ENCODE data around the gene TRNAU1AP. TPM values are rescaled to one million over a fixed set of nuclear protein-coding genes. Genes with fewer than 3 reads are reported as not detected.

The TRNAU1AP gene
- polyA plus RNA-seq, 1 donor, result 20.3 TPM

- Histone ChIP-seq H3K27me3 (ENCODE audit: control insufficient read depth, insufficient read depth, low read length) (no peaks in the 10 kb centered on the region), H3K4me3 (ENCODE audit: low read length) (no peak overlapping the region), H3K4me1 (ENCODE audit: control insufficient read depth, insufficient read depth, low read length) (no peaks in the 10 kb centered on the region), H3K27ac (ENCODE audit: low read length) (no peak overlapping the region), H3K9me3 (ENCODE audit: control insufficient read depth, low read depth, low read length) (no peaks in the 10 kb centered on the region), H3K36me3 (ENCODE audit: control insufficient read depth, insufficient read depth, low read length) (peaks cover 45% of the 10 kb centered on the region)
- DNase-seq, result no peak
- 83% methylated on average over 1 of the region's 5 CpGs for WGBS (ENCODE audit: insufficient coverage, low lambda C conversion rate)
Observed at GRCh38 chr1:28604411-28604810, 51.5 kb downstream of the TRNAU1AP start.

GRCh38 chr1:28604962-28605361, 52.1 kb downstream of the TRNAU1AP start:
- peaks cover 45% of the 10 kb centered on the region for H3K36me3 ChIP-seq (ENCODE audit: control insufficient read depth, insufficient read depth, low read length)
- H3K4me1 ChIP-seq (ENCODE audit: control insufficient read depth, insufficient read depth, low read length), result no peaks in the 10 kb centered on the region
- no CpG with 5 or more reads among the region's 6 CpGs for WGBS (ENCODE audit: insufficient coverage, low lambda C conversion rate)
- H3K4me3 ChIP-seq (ENCODE audit: low read length), result no peak overlapping the region
- peak in 1 of 2 donors; percentile 46 for DNase-seq
- no peaks in the 10 kb centered on the region for H3K27me3 ChIP-seq (ENCODE audit: control insufficient read depth, insufficient read depth, low read length)
- no peak overlapping the region for H3K27ac ChIP-seq (ENCODE audit: low read length)
- H3K9me3 ChIP-seq (ENCODE audit: control insufficient read depth, low read depth, low read length), result no peaks in the 10 kb centered on the region

- no peaks in the 10 kb centered on the region for H3K4me1 ChIP-seq (ENCODE audit: control insufficient read depth, insufficient read depth, low read length)
- DNase-seq, result no peak
- no peaks in the 10 kb centered on the region for H3K9me3 ChIP-seq (ENCODE audit: control insufficient read depth, low read depth, low read length)
- H3K27ac ChIP-seq (ENCODE audit: low read length), result no peak overlapping the region
- H3K4me3 ChIP-seq (ENCODE audit: low read length), result no peak overlapping the region
- no CpG with 5 or more reads among the region's 2 CpGs for WGBS (ENCODE audit: insufficient coverage, low lambda C conversion rate)
- peaks cover 54% of the 10 kb centered on the region for H3K36me3 ChIP-seq (ENCODE audit: control insufficient read depth, insufficient read depth, low read length)
- H3K27me3 ChIP-seq (ENCODE audit: control insufficient read depth, insufficient read depth, low read length), result no peaks in the 10 kb centered on the region
Observed at GRCh38 chr1:28606771-28607170, 53.9 kb downstream of the TRNAU1AP start.

- no CpG with 5 or more reads among the region's 5 CpGs for WGBS (ENCODE audit: insufficient coverage, low lambda C conversion rate)
- Histone ChIP-seq H3K4me3 (ENCODE audit: low read length) (no peak overlapping the region), H3K27ac (ENCODE audit: low read length) (no peak overlapping the region), H3K27me3 (ENCODE audit: control insufficient read depth, insufficient read depth, low read length) (no peaks in the 10 kb centered on the region), H3K9me3 (ENCODE audit: control insufficient read depth, low read depth, low read length) (no peaks in the 10 kb centered on the region), H3K4me1 (ENCODE audit: control insufficient read depth, insufficient read depth, low read length) (no peaks in the 10 kb centered on the region), H3K36me3 (ENCODE audit: control insufficient read depth, insufficient read depth, low read length) (peaks cover 47% of the 10 kb centered on the region)
- DNase-seq, result no peak
Observed at GRCh38 chr1:28613175-28613574, 60.3 kb downstream of the TRNAU1AP start.

Other genes with a start within 250 kb of the TRNAU1AP start
- gene MED18, start 224.0 kb upstream of the TRNAU1AP start, polyA plus RNA-seq, result 24.5 TPM
- 38.0 TPM for gene PHACTR4, start 183.3 kb upstream of the TRNAU1AP start, polyA plus RNA-seq
- gene RCC1, start 47.0 kb upstream of the TRNAU1AP start, polyA plus RNA-seq, result 46.2 TPM
- gene RAB42, start 39.2 kb downstream of the TRNAU1AP start, polyA plus RNA-seq, result 37.1 TPM
- gene TAF12, start 90.0 kb downstream of the TRNAU1AP start, polyA plus RNA-seq, result 27.5 TPM
- gene RNU11, start 95.5 kb downstream of the TRNAU1AP start, polyA plus RNA-seq, result not detected
- 11.6 TPM for gene GMEB1, start 115.7 kb downstream of the TRNAU1AP start, polyA plus RNA-seq
- 59.4 TPM for gene YTHDF2, start 183.9 kb downstream of the TRNAU1AP start, polyA plus RNA-seq

Measured in large intestine (tissue), 3 donors.